ENCODE data around the gene ZNF638.

ZNF638 gene

GRCh38 chr2:71469403-71470398 lies 138.1 kb downstream of the ZNF638 start:
- no peak for DNase-seq (ENCODE audit: low spot score)

- DNase-seq (ENCODE audit: low spot score) = peak; percentile 72
These were observed 139.7 kb downstream of the ZNF638 start for GRCh38 chr2:71471276-71471675.

DNA sequence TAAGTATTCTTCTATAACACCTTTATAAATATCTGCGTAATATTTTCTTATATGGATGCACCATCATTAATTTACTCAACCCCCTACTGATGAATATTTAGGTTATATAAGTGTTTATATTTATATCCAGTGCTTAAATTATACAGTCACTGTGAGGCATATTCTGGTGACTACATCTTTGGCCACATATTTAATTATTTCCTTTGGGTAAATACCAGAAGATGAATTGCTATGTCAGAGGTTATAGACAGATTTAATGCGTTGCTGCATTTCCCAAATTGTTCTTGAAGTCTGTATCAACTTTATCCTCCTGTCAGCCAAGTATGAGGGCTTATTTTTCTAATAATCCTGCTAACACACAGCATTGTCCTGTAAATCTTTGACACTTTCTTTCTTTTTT lies 140.4 kb downstream of the ZNF638 start:
- no peak for DNase-seq (ENCODE audit: low spot score)

DNA sequence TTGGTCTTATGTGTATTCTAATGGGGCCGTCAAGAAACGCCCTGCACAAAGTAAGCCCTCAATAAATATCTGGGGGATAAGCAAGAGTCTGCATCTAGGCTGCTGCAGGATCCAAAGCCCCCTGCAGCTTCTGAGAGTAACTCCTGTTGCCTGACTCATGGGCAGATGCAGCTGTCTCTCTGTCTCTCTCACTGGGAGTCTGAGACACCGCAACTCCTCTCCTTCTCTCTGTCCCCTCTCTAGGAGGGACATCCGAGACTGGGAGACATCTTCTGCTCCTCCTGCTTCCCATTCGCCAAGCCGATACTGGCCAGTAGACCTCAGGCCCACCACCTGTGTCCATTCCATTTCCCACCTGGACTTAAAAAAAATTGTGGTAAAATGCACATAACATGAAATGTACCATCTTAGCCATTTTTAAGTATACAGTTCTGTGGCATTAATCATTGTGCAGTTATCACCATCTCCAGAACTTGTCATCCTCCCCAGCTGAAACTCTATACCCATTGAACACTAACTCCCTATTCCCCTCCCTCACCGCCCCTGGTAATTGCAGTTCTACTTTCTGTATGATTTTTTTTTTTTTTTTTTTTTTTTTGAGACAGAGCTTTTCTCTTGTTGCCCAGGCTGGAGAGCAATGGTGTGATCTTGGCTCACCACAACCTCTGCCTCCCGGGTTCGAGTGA lies 141.9 kb downstream of the ZNF638 start:
- no peak for DNase-seq (ENCODE audit: low spot score)

DNA sequence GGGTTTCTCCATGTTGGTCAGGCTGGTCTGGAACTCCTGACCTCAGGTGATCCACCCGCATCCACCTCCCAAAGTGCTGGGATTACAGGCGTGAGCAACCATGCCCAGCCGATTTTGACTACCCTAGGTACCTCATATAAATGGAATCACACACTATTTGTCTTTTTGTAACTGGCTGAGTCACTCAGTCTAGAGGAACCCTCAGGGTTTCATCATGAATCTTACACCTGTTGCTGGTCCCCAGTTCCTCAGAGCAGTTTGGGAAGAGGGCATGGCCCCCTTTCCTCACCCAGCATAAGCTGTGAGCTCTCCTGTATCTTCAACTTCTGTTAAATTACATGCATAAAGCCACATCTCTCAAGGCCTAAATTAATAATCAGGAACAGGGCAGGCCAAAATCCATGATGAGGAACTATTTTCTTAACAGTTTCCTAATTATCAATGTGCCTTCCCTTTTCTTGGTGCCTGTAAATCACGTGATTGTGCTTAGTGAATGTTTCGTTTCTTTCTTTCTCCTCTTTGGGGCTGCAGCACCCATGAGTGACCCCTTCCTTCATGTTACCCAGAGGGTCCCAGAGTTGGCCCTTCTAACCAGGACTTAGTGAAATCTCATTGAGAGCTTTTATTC lies 142.6 kb downstream of the ZNF638 start:
- no peak for DNase-seq (ENCODE audit: low spot score)

DNA sequence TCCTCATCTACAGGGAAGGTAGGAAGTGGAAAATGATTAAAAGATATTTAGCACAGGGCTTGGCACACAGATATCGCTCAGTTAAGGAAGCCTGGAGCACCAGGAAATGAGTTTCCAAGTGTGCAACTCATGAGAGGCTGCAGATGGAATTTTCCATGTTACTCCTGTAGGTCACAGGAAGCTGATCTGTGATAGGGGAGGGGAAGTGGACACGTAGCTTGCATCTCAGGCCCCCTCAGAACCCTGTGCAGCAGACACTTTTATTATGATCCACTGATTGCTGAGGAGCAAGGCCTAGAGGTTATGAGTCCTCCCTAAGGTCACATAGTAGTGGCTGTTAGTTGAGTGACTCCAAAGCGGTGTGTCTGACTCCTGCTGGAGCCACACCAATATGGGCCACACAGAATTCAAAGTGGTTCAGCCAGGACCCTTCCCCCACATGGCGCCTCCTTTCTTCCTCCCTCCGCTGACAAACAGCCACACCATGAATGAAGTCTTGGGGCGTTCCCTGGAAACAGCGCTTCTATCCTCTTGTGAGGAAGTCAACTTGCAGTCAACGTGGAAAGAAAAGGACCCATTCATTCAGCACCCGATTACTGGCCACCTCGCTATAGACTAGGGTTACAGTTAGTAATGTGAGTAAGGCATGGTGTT lies 143.3 kb downstream of the ZNF638 start:
- no peak for DNase-seq (ENCODE audit: low spot score)

GRCh38 chr2:71476495-71476894 lies 144.9 kb downstream of the ZNF638 start:
- DNase-seq (ENCODE audit: low spot score) = no peak

DNA sequence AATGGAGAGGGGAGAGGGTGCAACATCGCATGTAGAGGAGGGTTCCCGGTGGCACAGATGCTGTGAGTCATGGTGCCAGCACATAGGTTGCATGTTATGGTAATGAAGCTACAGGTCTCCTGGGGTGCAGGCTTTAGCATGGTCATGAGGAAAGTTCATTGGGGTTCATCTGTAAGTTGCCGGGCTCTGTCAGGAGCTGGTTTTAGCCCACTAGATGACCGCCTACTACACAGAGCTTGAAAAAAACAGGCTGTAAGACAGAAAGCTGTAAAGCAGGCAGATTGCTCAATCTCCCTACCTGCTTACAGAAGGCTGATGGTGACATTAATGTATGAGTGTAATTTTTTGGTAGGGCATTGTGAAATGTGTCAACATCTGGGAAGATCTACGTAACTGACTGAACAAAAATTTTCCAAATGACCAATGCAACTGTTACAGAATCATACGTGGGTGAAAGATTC lies 145.7 kb downstream of the ZNF638 start:
- no peak for DNase-seq (ENCODE audit: low spot score)

DNA sequence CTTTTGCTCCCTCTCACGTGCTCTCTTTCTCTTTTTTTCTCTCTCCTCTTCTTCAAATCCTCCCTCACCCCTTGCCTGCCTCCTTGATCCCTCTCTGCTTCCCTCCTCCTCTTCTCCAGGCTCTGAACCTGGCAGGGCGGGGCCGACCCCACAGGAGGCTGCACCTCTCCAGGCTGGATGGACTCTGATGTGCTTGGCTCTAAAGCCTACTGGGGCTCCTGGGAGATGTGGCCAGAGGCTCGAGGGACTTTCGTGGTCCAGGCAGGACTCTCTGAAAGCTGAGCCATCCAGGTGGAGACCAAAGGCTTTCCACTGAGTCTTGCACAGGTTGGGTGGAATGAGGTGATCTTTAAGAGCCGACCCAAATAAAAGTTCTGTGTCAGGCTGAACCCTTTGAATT lies 147.2 kb downstream of the ZNF638 start:
- no peak for DNase-seq (ENCODE audit: low spot score)

DNA sequence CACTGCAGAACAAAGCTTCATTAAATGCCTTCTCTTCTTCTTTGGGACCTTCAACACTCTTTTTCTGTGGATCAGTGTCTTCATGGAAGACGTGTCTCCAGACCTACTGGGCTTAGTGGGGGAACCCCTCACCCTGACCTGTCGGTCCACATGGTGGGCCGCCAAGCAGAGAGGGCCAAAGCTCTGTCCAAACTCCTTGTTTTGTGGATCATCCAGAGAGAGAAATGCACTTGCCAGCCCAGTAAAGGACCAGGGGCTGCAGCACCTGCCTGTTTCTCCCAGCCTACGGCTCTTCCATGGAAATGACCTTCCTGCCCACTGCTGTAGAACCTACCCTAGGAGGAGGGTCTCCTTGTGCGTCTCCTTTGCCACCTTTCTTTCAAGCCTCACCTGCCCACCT lies 147.7 kb downstream of the ZNF638 start:
- no peak for DNase-seq (ENCODE audit: low spot score)

DNA sequence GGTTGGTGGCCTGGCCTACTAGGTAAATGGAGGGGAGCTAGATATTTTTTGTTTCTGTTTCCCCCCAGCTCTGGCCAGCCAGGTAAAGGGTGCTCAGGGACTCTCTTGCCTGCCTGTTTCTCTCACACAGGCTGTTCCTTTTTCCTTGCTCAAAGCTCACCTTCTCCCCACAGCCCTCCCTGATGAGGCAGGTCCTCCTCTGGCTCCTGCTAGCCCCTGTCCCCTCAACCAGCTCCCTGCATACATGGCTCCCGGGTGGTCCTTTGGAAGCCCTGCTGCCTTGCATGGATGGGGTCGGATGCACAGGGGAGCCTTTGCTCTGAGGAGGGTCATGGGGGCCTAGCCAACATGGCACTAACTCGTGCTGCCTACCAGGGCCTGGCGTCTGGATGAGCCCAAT lies 149.5 kb downstream of the ZNF638 start:
- no peak for DNase-seq (ENCODE audit: low spot score)

DNA sequence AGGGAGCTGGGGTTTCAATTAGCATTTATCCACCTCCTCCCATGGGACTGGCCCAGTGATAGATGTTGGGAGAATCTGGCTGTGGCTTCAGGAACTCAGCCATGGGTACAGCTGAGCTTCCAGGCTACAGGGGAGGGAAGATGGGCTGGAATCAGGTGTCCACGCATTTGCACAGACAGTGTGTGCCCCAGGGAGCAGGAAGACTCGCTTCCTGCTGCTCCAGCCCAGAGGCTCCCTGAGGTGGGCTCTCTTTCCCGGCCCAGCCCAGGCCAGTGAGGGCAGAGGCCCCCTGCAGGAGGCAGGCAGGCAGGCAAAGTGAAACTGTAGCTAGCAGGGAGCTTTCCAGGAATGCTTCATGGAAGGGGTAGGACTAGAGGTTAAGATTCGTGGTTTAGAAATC lies 150.5 kb downstream of the ZNF638 start:
- no peak for DNase-seq (ENCODE audit: low spot score)

GRCh38 chr2:71483246-71483645 lies 151.7 kb downstream of the ZNF638 start:
- no peak for DNase-seq (ENCODE audit: low spot score)

- DNase-seq (ENCODE audit: low spot score) = no peak
These were observed 152.8 kb downstream of the ZNF638 start for GRCh38 chr2:71484354-71484753.

Data from AG08395 (cell line).